SH-SY5Y (cell line): Measurements from ENCODE around the gene POU2F3.

ENCODE experiments used
- GATA2 ChIP-seq: IDR thresholded peaks from 2 replicates; pipeline ENCODE4 v1.6.1; 2011; ENCODE audit warnings: mild to moderate bottlenecking, low read depth, low read length
- GATA3 ChIP-seq: IDR thresholded peaks from 2 replicates; pipeline ENCODE4 v1.6.1; 2011; ENCODE audit warnings: low read depth, mild to moderate bottlenecking, low read length, moderate library complexity

DNA sequence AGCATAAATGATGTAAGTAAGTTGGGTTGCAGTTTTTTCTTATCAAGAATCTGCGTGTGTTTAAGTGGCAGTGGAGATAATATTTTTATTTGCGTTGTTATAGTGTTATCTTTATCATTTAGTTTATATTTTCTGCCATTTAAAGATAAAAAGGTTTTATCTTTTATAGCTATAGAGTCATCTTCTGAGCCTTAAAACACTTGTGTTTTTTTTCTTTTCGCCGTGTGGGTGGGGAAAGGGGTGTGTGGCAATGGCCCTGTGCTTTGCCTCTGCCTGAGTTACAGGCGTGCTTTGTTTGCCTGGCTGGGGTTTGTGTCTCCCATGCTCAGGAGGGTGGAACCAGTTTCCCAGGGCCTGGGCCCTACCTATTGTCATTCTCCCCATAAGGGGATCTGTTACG lies 112.5 kb downstream of the POU2F3 start:
- TF ChIP-seq GATA2 = no peak
- TF ChIP-seq GATA3 = no peak
